Right lobe of liver (tissue), 6 donors: ENCODE measurements around the gene TRAF3IP1. TPM values are rescaled to one million over a fixed set of nuclear protein-coding genes. Genes with fewer than 3 reads are reported as not detected.

Experiments
- ATAC-seq, 4 donors: fragments of 200-7000 bp; cut with Tn5 transposase; one replicate each; pipeline ENCODE4 v1.9.1; 2020; ENCODE audit warnings: mild to moderate bottlenecking in 4 of 4, moderate library complexity in 4 of 4
- DNase-seq, 3 donors: peaks; one replicate each; pipeline ENCODE4 v3.0.0-alpha.2; 2020
- H3K27ac ChIP-seq, 3 donors: fragments of 200-600 bp; one replicate each; pipeline ENCODE4 v1.8.0; 2022
- H3K27me3 ChIP-seq, 2 donors: fragments of 200-600 bp; one replicate each; pipeline ENCODE4 v1.8.0; 2022
- H3K36me3 ChIP-seq, 4 donors: fragments of 200-600 bp; sonication (generic) in 1 of 4; one replicate each; pipeline versions ENCODE4 v1.5.1 to v1.8.0; 2017 to 2022; ENCODE audit warnings: control low read depth in 1 of 4
- H3K4me1 ChIP-seq, 4 donors: fragments of 200-600 bp; sonication (generic) in 1 of 4; one replicate each; pipeline versions ENCODE4 v1.5.1 to v1.8.0; 2017 to 2022; ENCODE audit warnings: control low read depth in 1 of 4
- H3K4me3 ChIP-seq, 3 donors: fragments of 200-600 bp; one replicate each; pipeline ENCODE4 v1.8.0; 2022
- H3K9me3 ChIP-seq, 4 donors: fragments of 200-600 bp; sonication (generic) in 1 of 4; one replicate each; pipeline versions ENCODE4 v1.5.1 to v1.8.0; 2017 to 2022; ENCODE audit warnings: control low read depth in 1 of 4
- POLR2A ChIP-seq: fragments of 450-650 bp; IDR thresholded peaks from one replicate; pipeline ENCODE4 v1.6.1; 2017; ENCODE audit warnings: antibody characterized with exemption, mild to moderate bottlenecking
- WGBS: methylation state at CpG from one replicate; pipeline ENCODE4 v1.1.6; 2018; ENCODE audit warnings: low coverage, low lambda C conversion rate; ENCODE audit not compliant: insufficient coverage; ENCODE audit errors: missing lambda C conversion rate; 5-methylcytosine and 5-hydroxymethylcytosine counted together
- intact Hi-C, 2 donors: fragments of 100-400 bp; cut with DNase I; formaldehyde crosslinking; loops; one replicate each; pipeline versions ENCODE4 v1.11.2 to v1.14.1; 2022
- total RNA-seq, 6 experiments: library from RNA; depleted of rRNA in 2 of 6; stranded (reverse); fragments of >200 nt in 2 of 6; fragmentation: NEBNext Ultra II Directional in 3 of 6; extraction: Animal tissue kit (Norgen Biotek cat#: 25700) in 3 of 6; gene quantifications; one replicate each; pipeline versions ENCODE4 v1.1.0 to v1.2.4, GENCODE V29; 2016 to 2023
- TF ChIP-seq, protein P1 (sequence below), 4 donors: fragments of 200-600 bp in 3 of 4; fragments of 450-650 bp in 1 of 4; IDR thresholded peaks; one replicate each; pipeline versions ENCODE4 v1.5.1 to v1.8.0; 2016 to 2022; ENCODE audit warnings: antibody characterized with exemption in 4 of 4, mild to moderate bottlenecking in 2 of 4
- donor health status: DM: no; HTN: yes; CAD: no.
- donor health status: DM: no; HTN: no; CAD: no.
- donor health status: DM: no; HTN: no; CAD: no.
- donor health status: DM: no; HTN: yes; CAD: no.
- donor health status: DM: no; HTN: yes; CAD: no.

TRAF3IP1 gene
- total RNA-seq, 6 experiments from 2014 or later = 4.6 to 12.0 (median 8.3) TPM

DNA sequence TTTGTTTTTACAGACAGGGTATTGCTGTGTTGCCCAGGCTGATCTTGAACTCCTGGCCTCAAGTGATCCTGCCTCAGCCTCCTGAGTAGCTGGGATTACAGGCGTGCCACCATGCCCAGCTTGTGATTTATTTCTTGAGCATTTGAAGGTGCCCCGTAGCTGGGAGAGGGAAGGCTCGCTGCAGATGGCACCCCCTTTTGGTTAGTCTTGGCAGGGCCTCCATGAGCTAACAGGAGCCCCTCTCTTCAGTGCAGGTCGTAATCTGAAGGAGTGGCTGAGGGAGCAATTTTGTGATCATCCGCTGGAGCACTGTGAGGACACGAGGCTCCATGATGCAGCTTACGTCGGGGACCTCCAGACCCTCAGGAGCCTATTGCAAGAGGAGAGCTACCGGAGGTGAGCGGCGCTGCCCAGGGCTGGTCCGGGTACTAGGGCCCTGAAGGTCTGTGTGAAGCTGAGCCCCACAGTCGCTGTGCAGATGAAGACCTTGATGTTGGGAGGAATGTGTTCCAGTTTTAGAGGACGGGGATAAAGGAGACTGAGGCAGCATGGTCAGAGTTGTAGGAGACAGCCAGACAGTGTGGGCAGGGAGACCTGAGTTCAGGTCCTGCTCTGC is 113.1 kb downstream of the TRAF3IP1 start:
- Histone ChIP-seq H3K9me3 (no peaks in the 10 kb centered on the region), H3K4me1 (peaks cover 0 to 1% (median under 1%) of the 10 kb centered on the region in 4 donors), H3K36me3 (peaks cover 0 to 30% (median 0%) of the 10 kb centered on the region in 4 donors), H3K27me3 (no peaks in the 10 kb centered on the region), H3K27ac (no peak overlapping the region), H3K4me3 (no peak overlapping the region)
- TF ChIP-seq, protein P1, sequence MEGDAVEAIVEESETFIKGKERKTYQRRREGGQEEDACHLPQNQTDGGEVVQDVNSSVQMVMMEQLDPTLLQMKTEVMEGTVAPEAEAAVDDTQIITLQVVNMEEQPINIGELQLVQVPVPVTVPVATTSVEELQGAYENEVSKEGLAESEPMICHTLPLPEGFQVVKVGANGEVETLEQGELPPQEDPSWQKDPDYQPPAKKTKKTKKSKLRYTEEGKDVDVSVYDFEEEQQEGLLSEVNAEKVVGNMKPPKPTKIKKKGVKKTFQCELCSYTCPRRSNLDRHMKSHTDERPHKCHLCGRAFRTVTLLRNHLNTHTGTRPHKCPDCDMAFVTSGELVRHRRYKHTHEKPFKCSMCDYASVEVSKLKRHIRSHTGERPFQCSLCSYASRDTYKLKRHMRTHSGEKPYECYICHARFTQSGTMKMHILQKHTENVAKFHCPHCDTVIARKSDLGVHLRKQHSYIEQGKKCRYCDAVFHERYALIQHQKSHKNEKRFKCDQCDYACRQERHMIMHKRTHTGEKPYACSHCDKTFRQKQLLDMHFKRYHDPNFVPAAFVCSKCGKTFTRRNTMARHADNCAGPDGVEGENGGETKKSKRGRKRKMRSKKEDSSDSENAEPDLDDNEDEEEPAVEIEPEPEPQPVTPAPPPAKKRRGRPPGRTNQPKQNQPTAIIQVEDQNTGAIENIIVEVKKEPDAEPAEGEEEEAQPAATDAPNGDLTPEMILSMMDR (IDR thresholded peaks at IDR 0.05) = no peak
- TF ChIP-seq POLR2A = no peak
- WGBS = 93% methylated on average over 5 of the region's 14 CpGs
- intact Hi-C loops = no loop called here
- DNase-seq (no peak), ATAC-seq (no peak)

GRCh38 chr2:238433941-238434845 is 113.9 kb downstream of the TRAF3IP1 start:
- H3K27ac ChIP-seq = no peak overlapping the region
- H3K36me3 ChIP-seq = peaks cover 0 to 30% (median 0%) of the 10 kb centered on the region in 4 donors
- no peaks in the 10 kb centered on the region for H3K27me3 ChIP-seq
- H3K4me1 ChIP-seq = peaks cover 0 to 9% (median 4%) of the 10 kb centered on the region in 4 donors
- TF ChIP-seq, protein P1 (IDR thresholded peaks at IDR 0.05) = no peak
- no peak for TF ChIP-seq POLR2A
- H3K4me3 ChIP-seq = no peak overlapping the region
- intact Hi-C loops = no loop called here
- DNase-seq = no peak
- ATAC-seq = no peak
- no peaks in the 10 kb centered on the region for H3K9me3 ChIP-seq
- 93% methylated on average over 11 of the region's 13 CpGs for WGBS

GRCh38 chr2:238434846-238435751 is 114.8 kb downstream of the TRAF3IP1 start:
- DNase-seq (no peak), ATAC-seq (no peak)
- no peak overlapping the region for H3K27ac ChIP-seq
- intact Hi-C loops = no loop called here
- H3K4me1 ChIP-seq = peaks cover 0 to 18% (median 7%) of the 10 kb centered on the region in 4 donors
- no peak for TF ChIP-seq POLR2A
- TF ChIP-seq, protein P1 (IDR thresholded peaks at IDR 0.05) = no peak
- H3K9me3 ChIP-seq = no peaks in the 10 kb centered on the region
- H3K4me3 ChIP-seq = no peak overlapping the region
- H3K36me3 ChIP-seq = peaks cover 0 to 30% (median 0%) of the 10 kb centered on the region in 4 donors
- no peaks in the 10 kb centered on the region for H3K27me3 ChIP-seq
- WGBS = 100% methylated on average over 7 of the region's 24 CpGs

DNA sequence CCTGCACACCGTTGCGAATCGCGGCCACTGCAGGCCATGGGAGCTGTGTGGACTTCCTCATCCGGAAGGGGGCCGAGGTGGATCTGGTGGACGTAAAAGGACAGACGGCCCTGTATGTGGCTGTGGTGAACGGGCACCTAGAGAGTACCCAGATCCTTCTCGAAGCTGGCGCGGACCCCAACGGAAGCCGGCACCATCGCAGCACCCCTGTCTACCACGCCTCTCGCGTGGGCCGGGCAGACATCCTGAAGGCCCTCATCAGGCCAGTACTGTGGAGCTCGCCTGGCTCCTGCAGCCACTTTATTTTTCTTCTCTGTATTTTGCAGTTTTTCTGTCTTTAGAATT is 115.4 kb downstream of the TRAF3IP1 start:
- intact Hi-C loops = no loop called here
- H3K4me1 ChIP-seq = peaks cover 0 to 22% (median 9%) of the 10 kb centered on the region in 4 donors

More for the DNA sequence above, 115.4 kb downstream of the TRAF3IP1 start:
- no peak for ATAC-seq
- Histone ChIP-seq H3K36me3 (peaks cover 0 to 30% (median 1%) of the 10 kb centered on the region in 4 donors), H3K27me3 (no peaks in the 10 kb centered on the region), H3K4me3 (no peak overlapping the region), H3K9me3 (no peaks in the 10 kb centered on the region), H3K27ac (no peak overlapping the region)
- 80% methylated on average over 1 of the region's 20 CpGs for WGBS
- TF ChIP-seq, protein P1 (IDR thresholded peaks at IDR 0.05) = no peak
- TF ChIP-seq POLR2A = no peak
- DNase-seq = no peak
